GM21737 (cell line): Measurements from ENCODE around the gene TEKT2.

Source experiments
- ATAC-seq: cut with Tn5 transposase; IDR thresholded peaks from one replicate; pipeline ENCODE4 v1.9.1; 2021; ENCODE audit warnings: mild to moderate bottlenecking, moderate library complexity; ENCODE audit not compliant: unreplicated experiment

TEKT2 gene, protein sequence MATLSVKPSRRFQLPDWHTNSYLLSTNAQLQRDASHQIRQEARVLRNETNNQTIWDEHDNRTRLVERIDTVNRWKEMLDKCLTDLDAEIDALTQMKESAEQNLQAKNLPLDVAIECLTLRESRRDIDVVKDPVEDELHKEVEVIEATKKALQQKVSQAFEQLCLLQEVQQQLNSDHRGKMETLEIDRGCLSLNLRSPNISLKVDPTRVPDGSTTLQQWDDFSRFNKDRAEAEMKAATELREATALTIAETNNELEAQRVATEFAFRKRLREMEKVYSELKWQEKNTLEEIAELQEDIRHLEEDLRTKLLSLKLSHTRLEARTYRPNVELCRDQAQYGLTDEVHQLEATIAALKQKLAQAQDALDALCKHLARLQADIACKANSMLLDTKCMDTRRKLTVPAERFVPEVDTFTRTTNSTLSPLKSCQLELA

DNA sequence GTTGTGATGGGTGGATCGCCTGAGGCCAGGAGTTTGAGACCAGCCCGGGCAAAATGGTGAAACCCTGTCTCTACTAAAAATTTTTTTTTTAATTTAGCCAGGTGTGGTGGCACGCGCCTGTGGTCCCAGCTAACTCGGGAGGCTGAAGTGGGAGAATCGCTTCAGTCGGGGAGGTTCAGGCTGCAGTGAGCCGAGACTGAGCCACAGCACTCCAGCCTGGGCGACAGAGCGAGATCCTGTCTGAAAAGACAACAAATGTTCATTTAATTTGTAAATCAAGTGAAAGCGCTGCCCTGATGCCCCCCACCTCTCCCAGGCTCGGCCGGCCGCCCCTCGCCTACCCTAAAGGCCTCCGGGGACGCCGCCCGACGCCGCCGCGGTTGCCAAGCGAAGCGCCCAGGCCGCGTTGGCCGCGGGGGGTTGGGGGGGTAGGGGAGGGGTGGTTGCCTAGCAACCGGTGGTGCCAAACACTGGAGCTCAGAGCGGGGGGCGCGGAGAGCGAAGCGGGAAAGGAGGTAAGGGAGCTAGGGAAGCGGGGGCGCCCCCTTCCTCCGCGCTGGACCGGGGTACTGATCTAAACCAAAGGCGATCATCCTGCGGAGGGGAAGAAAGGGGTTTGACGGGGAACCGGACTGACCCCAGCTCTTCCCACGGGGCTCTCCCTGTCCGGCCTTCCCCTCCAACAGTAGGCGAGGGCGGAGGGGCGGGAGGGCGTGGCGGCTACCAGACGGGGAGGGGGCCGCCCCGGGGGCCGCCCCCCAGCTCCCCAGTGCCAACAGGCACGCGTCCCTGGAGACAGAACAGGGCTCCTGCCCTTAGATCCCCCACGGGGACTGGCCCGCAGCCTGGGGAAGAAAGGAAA is at the start of gene TEKT2:
TEKT2 (plus strand) TSS at position 460 of the 862 bp plus-strand sequence. CDS start 828 bp downstream, outside the sequence.
- ATAC-seq: no peak

DNA sequence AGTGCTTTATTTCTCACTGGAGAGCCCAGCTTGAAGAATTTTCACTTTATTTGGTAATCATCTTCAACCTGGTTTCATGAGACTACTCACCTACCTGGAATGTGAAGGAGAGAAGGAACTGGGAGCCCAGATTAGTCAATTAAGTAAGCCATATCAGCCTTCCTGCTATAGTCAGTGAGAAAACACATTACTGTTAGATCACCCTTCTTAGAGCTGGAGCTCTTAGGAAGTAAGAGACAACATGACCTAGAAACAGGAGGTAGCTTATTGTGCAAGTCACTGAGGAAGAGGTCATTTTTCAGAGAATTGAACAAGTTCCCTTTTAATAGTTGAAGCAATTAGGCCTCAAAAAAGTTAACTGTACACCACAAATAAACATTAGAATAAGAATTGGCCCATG is 49.2 kb upstream of the TEKT2 start:
- no peak for ATAC-seq

DNA sequence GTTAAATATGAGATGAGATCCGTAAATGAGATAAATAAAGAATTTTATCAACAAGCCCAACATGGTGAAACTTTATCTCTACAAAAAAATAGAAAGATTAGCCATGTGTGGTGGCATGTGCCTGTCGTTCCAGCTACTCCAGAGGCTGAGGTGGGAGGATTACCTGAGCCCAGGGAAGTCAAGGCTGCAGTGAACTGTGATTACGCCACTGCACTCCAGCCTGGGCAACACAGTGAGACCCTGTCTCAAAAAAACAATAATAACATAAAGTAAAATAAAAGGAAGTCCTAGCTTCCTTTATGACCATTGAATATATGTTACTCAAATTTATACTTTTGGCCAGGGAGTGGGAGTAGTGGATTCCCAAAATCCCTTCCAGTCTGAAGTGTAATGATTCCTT is 48.7 kb upstream of the TEKT2 start:
- no peak for ATAC-seq

DNA sequence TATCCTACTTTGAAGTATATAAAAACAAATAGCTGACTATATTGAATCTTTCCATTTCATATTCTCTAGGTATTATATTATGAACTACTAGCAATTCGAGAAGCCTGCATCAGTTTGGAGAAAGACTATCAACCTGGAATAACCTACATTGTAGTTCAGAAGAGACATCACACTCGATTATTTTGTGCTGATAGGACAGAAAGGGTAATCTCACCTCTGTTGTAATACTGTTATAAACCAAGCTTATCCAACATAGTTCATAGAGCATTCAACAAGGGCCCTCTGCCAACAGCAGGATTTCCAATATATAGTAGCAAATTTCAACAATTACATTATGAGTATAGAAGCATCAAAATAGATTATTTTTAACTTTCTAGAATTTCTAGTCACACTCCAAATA is 43.7 kb upstream of the TEKT2 start:
- no peak for ATAC-seq

DNA sequence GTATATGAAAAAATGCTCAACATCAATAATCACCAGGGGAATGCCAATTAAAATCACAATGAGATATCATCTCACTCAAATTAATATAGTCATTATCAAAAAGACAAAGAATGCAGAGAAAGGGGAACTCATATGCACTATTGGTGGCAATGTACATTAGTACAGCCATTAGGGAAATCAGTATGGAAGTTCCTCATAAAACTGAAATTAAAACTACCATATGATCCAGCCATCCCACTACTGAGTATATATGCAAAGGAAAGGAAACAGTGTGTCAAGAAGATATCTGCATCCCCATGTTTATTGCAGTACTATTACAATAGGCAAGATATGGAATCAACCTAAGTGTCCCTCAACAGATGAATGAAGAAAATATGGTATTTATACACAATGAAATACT is 32.1 kb upstream of the TEKT2 start:
- ATAC-seq: no peak

DNA sequence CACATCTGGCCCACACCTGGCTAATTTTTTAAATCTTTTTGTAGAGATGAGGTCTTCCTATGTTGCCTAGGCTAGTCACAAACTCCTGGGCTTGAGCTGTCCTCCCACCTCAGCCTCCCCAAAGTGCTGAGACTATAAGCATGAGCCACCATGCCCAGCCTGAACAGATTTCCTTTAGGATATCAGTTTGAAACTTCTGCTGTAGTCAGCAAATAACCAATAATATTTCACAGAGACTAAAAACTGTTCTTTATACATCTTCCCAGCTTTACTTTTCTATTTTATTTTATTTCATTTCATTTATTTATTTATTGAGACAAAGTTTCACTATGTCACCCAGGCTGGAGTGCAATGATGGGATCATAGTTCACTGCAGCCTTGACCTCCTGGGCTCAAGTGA is 29.9 kb upstream of the TEKT2 start:
- ATAC-seq: no peak

DNA sequence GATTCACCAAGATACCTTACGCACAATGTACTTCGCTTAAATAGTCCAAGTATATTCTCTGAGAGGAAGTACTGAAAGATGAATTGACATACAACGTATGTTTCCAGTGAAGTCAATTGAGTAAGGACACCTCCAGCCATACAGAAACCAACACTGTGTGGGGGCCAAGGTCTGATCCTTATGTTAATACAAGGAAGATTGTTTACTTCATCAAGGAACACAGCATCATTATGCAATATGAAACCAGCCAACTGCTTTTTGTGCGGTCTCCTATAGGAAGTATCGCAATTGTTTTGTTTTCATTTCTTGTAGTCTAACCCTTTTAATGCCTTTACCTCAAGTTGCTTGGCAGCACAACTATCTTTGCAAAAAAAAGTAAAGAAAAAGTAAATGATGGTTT is 28.2 kb upstream of the TEKT2 start:
- ATAC-seq: no peak

DNA sequence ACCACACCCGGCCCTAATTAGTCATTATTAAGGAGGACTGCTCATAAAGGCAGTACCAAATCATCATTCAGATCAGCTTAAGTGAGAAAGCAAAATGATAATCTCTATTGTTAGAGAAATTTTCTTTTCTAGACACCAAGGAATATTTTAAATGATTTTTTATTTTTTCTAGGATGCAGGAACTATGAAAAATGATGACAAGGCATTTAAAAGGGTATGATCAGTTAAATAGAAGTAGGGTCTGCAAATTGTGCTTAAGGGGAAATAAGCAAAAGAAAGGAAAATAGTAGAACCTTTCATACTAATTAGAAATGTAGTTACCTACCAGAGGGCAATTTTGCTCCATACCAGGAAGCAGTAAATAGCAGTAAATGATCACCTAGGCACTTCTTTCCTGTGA is 21.6 kb upstream of the TEKT2 start:
- ATAC-seq: no peak

DNA sequence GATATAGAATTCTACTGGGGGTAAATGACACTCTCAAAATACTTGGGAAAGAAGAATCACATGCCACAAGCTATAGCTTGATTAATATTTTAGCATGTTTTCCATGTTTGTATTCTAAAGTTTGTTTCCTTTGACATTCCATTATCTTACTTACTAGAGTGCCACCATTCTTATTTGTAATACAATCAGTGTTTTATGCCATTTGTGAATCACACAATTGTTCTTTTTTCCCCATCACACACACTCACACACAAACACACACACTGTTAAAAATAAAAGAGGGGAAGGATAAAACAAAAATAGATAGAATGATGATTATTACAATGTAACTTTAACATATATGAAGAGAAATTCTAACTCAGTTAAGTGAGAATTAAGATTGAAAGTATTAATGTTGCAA is 16.0 kb upstream of the TEKT2 start:
- no peak for ATAC-seq

DNA sequence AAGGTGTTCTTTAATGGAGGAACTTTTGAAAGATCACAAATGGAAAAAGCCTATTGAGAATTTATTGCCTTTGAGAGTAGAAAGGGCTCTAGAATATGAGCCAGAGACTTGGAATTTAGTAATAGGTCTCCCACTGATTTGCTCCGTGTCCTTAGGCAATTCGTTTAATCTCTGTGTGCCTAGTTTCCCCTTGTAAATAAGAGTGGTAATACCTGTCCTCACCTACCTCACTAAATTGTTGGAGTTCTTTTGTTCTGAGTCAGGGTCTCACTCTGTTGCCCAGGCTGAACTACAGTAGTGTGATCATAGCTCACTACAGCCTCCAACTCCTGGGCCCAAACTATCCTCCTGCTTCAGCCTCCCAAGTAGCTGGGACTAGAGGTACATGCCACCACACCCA is 15.0 kb upstream of the TEKT2 start:
- no peak for ATAC-seq

DNA sequence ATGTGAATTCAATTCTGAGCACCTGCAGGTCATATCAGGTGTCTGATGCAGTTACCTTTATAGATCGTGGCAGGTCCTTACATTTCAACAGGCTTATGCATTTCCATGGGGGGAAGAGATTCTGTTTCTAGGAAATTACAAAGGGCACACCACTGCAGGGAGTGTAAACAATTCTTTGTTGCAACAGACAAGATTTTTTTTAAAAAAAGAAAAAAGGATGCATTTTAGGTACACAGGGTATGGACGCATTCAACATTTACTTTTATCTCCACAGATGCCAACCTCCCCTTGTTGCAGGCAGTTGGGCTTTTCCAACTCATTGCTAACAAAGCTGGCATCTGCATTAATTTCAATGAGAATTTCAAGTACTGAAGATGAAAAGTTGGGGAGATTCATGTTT is 13.5 kb upstream of the TEKT2 start:
- no peak for ATAC-seq

DNA sequence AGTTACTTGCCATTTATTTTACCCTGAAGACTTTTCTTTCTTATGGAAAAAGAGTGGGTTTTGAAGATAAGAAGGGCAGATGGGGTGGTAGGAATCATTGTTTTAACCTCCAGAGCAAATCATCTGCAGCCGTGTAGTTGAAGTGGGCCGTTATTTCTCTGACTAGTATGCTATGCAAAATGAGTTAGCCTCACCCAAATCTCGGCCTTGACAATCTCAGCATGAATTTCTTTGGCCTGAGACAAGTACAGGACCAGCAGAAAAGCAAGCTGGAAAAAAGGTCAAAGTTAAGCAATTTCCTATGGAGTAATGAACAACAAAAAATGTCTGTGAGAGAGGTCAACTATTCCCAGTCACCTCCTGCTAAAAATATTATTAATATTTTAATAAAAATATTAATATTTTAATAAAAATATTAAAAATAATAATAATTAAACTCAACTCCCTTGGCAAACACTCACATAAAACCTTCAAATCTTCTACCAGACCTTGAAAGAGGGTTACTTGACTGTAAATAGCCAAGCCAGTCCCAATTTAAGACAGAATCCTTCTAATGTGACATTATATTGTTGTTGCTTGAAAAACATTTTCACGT is 6.8 kb upstream of the TEKT2 start:
- no peak for ATAC-seq

DNA sequence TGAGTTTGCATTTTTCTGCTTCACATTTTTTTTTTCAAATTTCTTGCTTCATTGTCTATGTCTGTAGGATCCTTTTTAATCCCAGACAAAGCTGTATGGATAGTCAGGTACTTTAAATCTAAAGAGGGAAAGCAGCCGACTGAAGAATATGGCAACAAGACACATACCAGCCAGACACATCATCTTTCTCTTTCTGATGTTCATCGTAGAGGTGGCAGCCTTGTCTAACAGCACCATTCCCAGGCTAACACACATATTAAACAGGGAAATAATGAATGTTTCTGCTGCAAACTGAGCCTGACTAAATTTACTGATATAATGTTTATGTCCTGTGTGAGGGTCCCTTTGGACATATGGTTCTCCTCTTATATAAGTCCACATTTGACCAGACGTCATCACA is 3.7 kb upstream of the TEKT2 start:
- ATAC-seq: no peak

DNA sequence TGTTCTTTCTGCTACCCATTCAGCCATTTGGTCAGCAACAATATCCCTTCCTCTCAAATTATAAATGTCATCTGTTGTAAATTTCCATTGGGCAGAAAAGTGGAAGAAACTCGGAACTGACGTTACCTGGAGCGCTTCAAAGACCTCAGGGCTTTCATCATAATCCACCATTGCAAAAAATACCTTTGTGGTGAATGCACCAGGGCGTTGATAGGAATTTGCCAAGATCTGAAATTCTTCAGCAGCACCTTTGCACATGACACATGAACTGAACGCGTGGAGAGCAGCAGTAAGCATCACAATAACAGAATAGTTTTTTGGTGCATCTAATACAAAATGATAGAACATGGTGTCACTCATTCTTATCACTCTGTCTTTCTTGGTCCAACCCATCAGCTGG is 3.1 kb upstream of the TEKT2 start:
- no peak for ATAC-seq

DNA sequence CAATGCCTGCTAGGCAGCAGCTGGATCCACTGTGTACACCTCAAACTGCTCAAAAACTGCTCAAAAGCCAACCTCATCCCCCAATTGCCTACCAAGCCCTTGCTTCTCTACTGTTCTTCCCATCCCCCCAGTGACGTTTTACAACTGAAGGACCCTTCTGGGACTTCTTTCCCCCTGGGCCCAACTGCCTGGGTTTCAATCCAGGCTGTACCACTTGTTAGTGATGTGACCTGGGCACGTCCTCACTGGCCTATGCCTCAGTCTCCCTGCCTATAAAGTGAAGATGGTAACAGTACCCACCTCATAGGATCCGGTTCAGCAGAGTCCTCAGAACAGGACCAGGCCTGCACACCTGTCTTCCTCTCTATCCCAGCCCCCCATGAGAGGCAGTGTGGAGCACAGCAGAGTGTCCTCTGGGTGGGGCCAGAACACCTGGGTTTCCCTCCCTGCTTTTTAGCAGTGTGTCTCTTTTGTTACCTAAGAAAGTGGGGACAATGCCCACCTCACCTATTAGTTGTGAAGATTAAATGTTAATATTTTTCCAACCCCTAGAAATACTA is 1.9 kb upstream of the TEKT2 start:
- no peak for ATAC-seq

DNA sequence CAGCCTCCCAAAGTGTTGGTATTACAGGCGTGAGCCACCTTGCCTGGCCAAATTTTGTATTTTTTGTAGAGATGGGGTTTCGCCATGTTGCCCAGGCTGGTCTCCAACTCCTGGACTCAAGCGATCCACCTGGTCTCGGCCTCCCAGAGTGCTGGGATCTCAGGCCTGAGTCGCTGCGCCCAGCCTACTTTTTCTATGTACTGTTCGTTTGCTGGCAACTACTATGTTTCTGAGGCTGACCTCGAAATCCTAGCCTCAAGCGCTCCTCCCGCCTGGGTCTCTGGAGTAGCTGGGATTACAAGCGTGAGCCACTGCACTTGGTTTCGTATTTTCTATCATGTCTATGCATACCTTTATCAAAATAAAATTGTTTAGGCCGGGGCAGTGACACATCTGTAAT is 675 bp upstream of the TEKT2 start:
- ATAC-seq: no peak

DNA sequence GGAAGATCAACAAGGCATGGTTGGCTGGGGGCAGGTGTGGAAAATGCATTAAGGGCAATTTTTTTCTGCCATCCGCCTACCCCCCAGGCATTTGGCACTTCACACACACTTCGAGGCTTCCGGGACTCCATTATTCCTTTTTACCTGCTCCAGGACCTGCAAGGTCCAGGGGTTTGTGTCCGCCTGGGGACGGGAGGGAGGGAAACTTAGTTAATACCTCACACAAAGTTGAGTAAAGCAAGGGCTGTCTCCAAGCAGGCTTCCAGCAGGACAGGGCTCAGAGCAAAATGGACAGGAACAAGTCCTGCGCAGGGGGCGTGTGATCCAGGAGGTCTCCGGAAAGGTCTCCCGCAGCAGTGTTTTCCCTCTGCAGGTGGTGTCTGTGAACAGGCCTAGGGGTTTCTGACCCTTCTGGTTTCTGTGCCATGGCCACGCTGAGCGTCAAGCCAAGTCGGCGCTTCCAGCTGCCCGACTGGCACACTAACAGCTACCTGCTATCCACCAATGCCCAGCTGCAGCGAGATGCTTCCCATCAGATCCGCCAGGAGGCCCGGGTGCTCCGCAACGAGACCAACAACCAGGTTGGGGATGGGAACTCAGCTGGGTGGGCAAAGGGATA is 712 bp downstream of the TEKT2 start:
- no peak for ATAC-seq

DNA sequence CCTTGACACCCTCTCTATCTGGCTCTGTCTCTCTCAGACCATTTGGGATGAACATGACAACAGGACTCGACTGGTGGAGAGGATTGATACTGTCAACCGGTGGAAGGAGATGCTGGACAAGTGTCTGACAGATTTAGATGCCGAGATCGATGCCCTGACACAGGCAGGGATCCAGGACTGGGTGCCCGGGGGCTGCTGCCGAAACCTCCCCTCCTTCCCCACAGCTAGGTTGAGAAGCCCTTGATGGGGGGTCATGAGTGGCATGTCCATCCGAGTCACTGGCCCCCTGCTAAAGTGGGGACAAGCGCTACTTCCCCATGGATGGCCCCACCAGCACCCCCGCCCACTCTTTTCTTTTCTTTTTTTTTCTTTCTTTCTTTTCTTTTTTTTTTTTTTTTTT is 1.2 kb downstream of the TEKT2 start:
- ATAC-seq: no peak

DNA sequence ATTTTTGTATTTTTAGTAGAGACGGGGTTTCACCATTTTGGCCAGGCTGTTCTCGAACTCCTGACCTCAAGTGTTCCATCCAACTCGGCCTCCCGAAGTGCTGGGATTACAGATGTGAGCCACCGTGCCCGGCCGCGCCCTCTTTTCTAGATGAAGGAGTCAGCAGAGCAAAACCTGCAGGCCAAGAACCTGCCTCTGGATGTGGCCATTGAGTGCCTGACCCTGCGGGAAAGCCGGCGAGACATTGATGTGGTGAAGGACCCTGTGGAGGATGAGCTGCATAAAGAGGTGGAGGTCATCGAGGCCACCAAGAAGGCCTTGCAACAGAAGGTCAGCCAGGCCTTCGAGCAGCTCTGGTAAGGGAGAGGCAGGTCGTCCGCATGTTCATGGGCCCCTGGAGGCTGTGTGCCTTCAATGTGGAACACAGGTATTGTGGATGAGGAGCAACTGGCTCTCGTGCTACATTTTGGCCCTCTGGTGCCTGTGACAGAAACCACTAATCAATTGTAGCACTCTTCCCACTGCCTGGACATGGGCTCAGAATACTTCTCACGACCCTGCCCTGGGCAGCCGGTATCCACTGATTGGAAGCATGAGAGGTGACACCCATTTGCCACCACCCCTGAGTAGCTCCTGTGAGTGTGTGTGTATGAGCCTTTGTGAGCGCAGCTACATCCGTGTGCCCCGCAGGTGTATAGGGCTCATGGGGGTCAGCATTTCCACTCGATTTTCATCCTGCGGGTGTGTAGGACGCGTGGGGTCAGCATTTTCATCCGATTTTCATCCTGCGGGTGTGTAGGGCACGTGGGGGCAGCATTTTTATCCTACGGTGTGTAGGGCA is 2.0 kb downstream of the TEKT2 start:
- ATAC-seq: no peak
